CD4-positive, alpha-beta T cell (primary cell): ENCODE data around the gene MPPED2. TPM values are rescaled to one million over a fixed set of nuclear protein-coding genes. Genes with fewer than 3 reads are reported as not detected.

ENCODE experiments used
- ATAC-seq: fragments of 200-7000 bp; cut with Tn5 transposase; one replicate; pipeline ENCODE4 v1.10.0; 2022; ENCODE audit warnings: mild to moderate bottlenecking; ENCODE audit not compliant: poor library complexity
- CTCF ChIA-PET: fragments of 350-600 bp; sonication (Branson Sonifier 250); formaldehyde crosslinking; loops from one replicate; lab custom pipeline; 2021; ENCODE audit warnings: antibody characterized with exemption, inconsistent platforms; lab: Charles Lee
- POLR2A ChIA-PET: fragments of 350-600 bp; sonication (Branson Sonifier 250); formaldehyde crosslinking; loops from one replicate; lab custom pipeline; 2021; ENCODE audit warnings: antibody characterized with exemption, inconsistent platforms; lab: Charles Lee
- DNase-seq, 14 experiments: peaks; one replicate each; pipeline ENCODE4 v3.0.0-alpha.2; 2013 to 2020; ENCODE audit warnings: mixed read lengths in 2 of 14
- H3K27ac ChIP-seq, 2 donors: one replicate each; pipeline versions ENCODE4 v1.5.1 to v1.7.0; 2013; ENCODE audit warnings: low read length in 2 of 2, low read depth in 1 of 2, mild to moderate bottlenecking in 1 of 2
- H3K27me3 ChIP-seq, 2 experiments: 1 replicate in 1 of 2; 2 replicates in 1 of 2; pipeline versions ENCODE4 v1.6.1 to v1.7.0; 2013; ENCODE audit warnings: low read length in 2 of 2, control low read depth in 1 of 2, mild to moderate bottlenecking in 1 of 2, moderate library complexity in 1 of 2; ENCODE audit not compliant: insufficient read depth in 2 of 2, control insufficient read depth in 1 of 2
- H3K36me3 ChIP-seq: one replicate; pipeline ENCODE4 v1.6.1; 2013; ENCODE audit warnings: low read length, control low read depth; ENCODE audit not compliant: insufficient read depth
- H3K4me1 ChIP-seq: one replicate; pipeline ENCODE4 v1.6.1; 2013; ENCODE audit warnings: low read length, control low read depth; ENCODE audit not compliant: insufficient read depth
- H3K4me3 ChIP-seq: one replicate; pipeline ENCODE4 v1.5.1; 2013; ENCODE audit warnings: mild to moderate bottlenecking, low read length, moderate library complexity
- H3K9me3 ChIP-seq, 2 experiments: 1 replicate in 1 of 2; 2 replicates in 1 of 2; pipeline versions ENCODE4 v1.6.1 to v1.7.0; 2013; ENCODE audit warnings: low read length in 2 of 2, mild to moderate bottlenecking in 2 of 2, control low read depth in 1 of 2, moderate library complexity in 1 of 2; ENCODE audit not compliant: control insufficient read depth in 1 of 2, insufficient read depth in 1 of 2
- H3K27ac Mint-ChIP-seq: one replicate; pipeline ENCODE4 v1.8.0; 2020; ENCODE audit warnings: mixed read lengths
- H3K27me3 Mint-ChIP-seq: one replicate; pipeline ENCODE4 v1.8.0; 2021; ENCODE audit warnings: mixed read lengths
- H3K36me3 Mint-ChIP-seq: one replicate; pipeline ENCODE4 v1.8.0; 2021; ENCODE audit warnings: low read depth, mixed read lengths
- H3K4me1 Mint-ChIP-seq: one replicate; pipeline ENCODE4 v1.8.0; 2021; ENCODE audit warnings: low read depth, mixed read lengths
- H3K4me3 Mint-ChIP-seq: one replicate; pipeline ENCODE4 v1.8.0; 2020; ENCODE audit warnings: mild to moderate bottlenecking, mixed read lengths
- H3K9me3 Mint-ChIP-seq: one replicate; pipeline ENCODE4 v1.8.0; 2020; ENCODE audit warnings: mixed read lengths
- intact Hi-C, 2 experiments: fragments of 100-400 bp; cut with DNase I in 1 of 2; cut with micrococcal nuclease in 1 of 2; formaldehyde crosslinking; loops; one replicate each; pipeline versions ENCODE4 v1.15.1 to v1.9.0; 2023 to 2025; cut with DNase I, micrococcal nuclease
- total RNA-seq, 174 experiments: library from RNA in 2 of 174; stranded (reverse) in 2 of 174; gene quantifications; one replicate each; pipeline ENCODE4 v1.2.3 and lab custom pipeline; 2021 to 2026
- TF ChIP-seq, protein P1 (sequence below): fragments of 200-600 bp; IDR thresholded peaks from one replicate; pipeline ENCODE4 v1.8.0; 2022; ENCODE audit warnings: antibody characterized with exemption, mild to moderate bottlenecking

Gene MPPED2
- total RNA-seq, 2 experiments from 2014 or later: 0.96 to 1.7 TPM

DNA sequence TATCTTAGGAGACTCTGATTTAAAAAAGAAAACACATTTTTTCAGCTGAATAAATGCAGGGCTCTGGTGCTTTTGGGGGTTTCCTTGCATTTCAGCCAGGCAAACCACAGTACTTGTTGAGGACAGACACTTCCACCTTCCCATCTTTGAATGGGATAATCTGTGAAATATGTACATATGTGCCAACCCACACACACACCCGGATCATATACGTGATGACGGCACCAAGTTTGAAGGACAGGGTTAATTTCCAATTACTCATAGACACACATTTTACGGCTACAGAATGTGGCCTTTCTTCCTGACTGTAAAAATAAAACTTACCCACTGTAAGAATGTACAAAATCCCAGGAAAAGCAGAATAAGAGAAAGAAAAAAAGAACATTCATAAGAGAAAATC, 104.4 kb downstream of the MPPED2 start:
- intact Hi-C loops: no loop called here
- H3K27me3 ChIP-seq: no peaks in the 10 kb centered on the region
- no peaks in the 10 kb centered on the region for H3K36me3 ChIP-seq
- DNase-seq (no peak), ATAC-seq (no peak)
- no peaks in the 10 kb centered on the region for H3K9me3 ChIP-seq
- no peaks in the 10 kb centered on the region for H3K4me1 ChIP-seq
- ChIA-PET POLR2A (no interaction called here), CTCF (no interaction called here)
- H3K4me3 Mint-ChIP-seq: no peak overlapping the region
- H3K27ac Mint-ChIP-seq: no peak overlapping the region
- H3K27me3 Mint-ChIP-seq: peaks cover 7% of the 10 kb centered on the region
- H3K36me3 Mint-ChIP-seq: no peaks in the 10 kb centered on the region
- no peaks in the 10 kb centered on the region for H3K9me3 Mint-ChIP-seq
- H3K27ac ChIP-seq: no peak overlapping the region
- no peak overlapping the region for H3K4me3 ChIP-seq
- TF ChIP-seq, protein P1, sequence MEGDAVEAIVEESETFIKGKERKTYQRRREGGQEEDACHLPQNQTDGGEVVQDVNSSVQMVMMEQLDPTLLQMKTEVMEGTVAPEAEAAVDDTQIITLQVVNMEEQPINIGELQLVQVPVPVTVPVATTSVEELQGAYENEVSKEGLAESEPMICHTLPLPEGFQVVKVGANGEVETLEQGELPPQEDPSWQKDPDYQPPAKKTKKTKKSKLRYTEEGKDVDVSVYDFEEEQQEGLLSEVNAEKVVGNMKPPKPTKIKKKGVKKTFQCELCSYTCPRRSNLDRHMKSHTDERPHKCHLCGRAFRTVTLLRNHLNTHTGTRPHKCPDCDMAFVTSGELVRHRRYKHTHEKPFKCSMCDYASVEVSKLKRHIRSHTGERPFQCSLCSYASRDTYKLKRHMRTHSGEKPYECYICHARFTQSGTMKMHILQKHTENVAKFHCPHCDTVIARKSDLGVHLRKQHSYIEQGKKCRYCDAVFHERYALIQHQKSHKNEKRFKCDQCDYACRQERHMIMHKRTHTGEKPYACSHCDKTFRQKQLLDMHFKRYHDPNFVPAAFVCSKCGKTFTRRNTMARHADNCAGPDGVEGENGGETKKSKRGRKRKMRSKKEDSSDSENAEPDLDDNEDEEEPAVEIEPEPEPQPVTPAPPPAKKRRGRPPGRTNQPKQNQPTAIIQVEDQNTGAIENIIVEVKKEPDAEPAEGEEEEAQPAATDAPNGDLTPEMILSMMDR: no peak
- no peaks in the 10 kb centered on the region for H3K4me1 Mint-ChIP-seq

DNA sequence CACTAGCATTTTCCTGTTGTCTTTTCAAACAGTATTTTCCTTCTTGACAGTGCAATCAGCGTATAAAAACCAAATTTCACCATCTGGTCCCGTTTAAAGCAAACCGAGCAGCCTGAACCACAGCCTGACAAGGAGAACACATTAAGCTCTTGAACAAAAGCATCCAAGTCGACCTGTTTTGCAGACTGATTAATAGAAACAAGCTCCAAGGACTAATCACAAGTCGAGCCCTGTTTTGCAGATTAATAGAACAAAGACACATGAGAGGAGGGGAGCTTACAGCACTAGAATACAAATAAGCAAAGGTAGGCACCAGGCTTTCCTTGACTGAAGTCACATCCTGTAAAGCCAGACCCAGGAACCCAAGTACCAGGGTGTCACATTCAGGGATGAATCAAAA, 104.8 kb downstream of the MPPED2 start:
- TF ChIP-seq, protein P1: no peak
- Histone ChIP-seq H3K9me3 (no peaks in the 10 kb centered on the region), H3K27ac (no peak overlapping the region), H3K27me3 (no peaks in the 10 kb centered on the region), H3K4me3 (no peak overlapping the region), H3K36me3 (no peaks in the 10 kb centered on the region), H3K4me1 (no peaks in the 10 kb centered on the region)
- ChIA-PET POLR2A (no interaction called here), CTCF (no interaction called here)
- H3K9me3 Mint-ChIP-seq: no peaks in the 10 kb centered on the region
- no peak overlapping the region for H3K27ac Mint-ChIP-seq
- intact Hi-C loops: no loop called here
- H3K4me3 Mint-ChIP-seq: no peak overlapping the region
- ATAC-seq (no peak), DNase-seq (no peak)
- no peaks in the 10 kb centered on the region for H3K36me3 Mint-ChIP-seq
- H3K27me3 Mint-ChIP-seq: peaks cover 7% of the 10 kb centered on the region
- H3K4me1 Mint-ChIP-seq: no peaks in the 10 kb centered on the region

DNA sequence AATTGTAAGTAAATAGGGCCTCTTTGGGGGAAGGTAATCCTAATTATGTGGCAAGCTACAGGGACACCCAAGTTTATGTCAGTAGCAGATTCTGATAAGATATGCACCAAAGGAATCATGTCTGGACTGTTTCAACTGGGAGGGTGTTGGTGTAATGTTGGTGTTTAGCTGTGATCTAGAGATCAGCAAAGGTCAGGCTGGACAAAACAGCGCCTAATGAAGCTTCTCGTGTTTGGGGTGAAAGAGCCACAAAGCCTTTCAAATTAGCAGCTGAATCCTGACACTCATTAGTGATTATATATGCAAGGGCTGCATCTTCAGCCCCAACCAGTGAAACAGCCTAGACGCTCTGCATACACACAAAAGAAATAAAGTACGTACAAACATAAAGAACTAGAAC, 106.3 kb downstream of the MPPED2 start:
- ATAC-seq (no peak), DNase-seq (no peak)
- Histone ChIP-seq H3K9me3 (no peaks in the 10 kb centered on the region), H3K27me3 (no peaks in the 10 kb centered on the region), H3K4me1 (no peaks in the 10 kb centered on the region), H3K27ac (no peak overlapping the region), H3K4me3 (no peak overlapping the region), H3K36me3 (no peaks in the 10 kb centered on the region)
- TF ChIP-seq, protein P1: no peak
- H3K4me1 Mint-ChIP-seq: no peaks in the 10 kb centered on the region
- intact Hi-C loops: no loop called here
- no peaks in the 10 kb centered on the region for H3K9me3 Mint-ChIP-seq
- ChIA-PET POLR2A (no interaction called here), CTCF (no interaction called here)
- H3K4me3 Mint-ChIP-seq: no peak overlapping the region
- no peak overlapping the region for H3K27ac Mint-ChIP-seq
- peaks cover 7% of the 10 kb centered on the region for H3K27me3 Mint-ChIP-seq
- no peaks in the 10 kb centered on the region for H3K36me3 Mint-ChIP-seq
